AG04449 (cell line): Measurements from ENCODE around the gene ARAP2.

Source experiments
- CTCF ChIA-PET: fragments of 350-600 bp; formaldehyde crosslinking; extraction: SDS; loops from one replicate; lab custom pipeline; 2021; ENCODE audit warnings: antibody characterized with exemption; lab: Yijun Ruan, JAX
- POLR2A ChIA-PET: fragments of 400-600, 350-600 bp; formaldehyde crosslinking; extraction: SDS; loops from one replicate; lab custom pipeline; 2020; ENCODE audit warnings: antibody characterized with exemption, inconsistent platforms; lab: Yijun Ruan, JAX
- DNase-seq: peaks from one replicate; pipeline ENCODE4 v3.0.0-alpha.2; 2010; ENCODE audit warnings: low read depth, low spot score
- H3K4me3 ChIP-seq: 2 replicates; pipeline ENCODE4 v1.5.1; 2011; ENCODE audit warnings: low read depth, mild to moderate bottlenecking, control low read depth, low read length
- CTCF ChIP-seq: IDR thresholded peaks from one replicate; pipeline ENCODE4 v1.5.1; 2011; ENCODE audit warnings: mild to moderate bottlenecking, moderate library complexity, low read length, control low read depth, inconsistent platforms; ENCODE audit not compliant: insufficient read depth; ENCODE audit errors: missing control alignments

The ARAP2 gene

GRCh38 chr4:36249610-36250009 lies 5.3 kb upstream of the ARAP2 start:
- no peak for TF ChIP-seq CTCF
- no peak for DNase-seq
- no peak overlapping the region for H3K4me3 ChIP-seq
- ChIA-PET CTCF (no interaction called here), POLR2A (no interaction called here)

- H3K4me3 ChIP-seq, result no peak overlapping the region
- TF ChIP-seq CTCF, result no peak
- ChIA-PET POLR2A (no interaction called here), CTCF (no interaction called here)
- DNase-seq, result no peak
Measured at GRCh38 chr4:36243355-36244256, 708 bp downstream of the ARAP2 start.

- no peak for TF ChIP-seq CTCF
- H3K4me3 ChIP-seq, result no peak overlapping the region
- POLR2A ChIA-PET, result no interaction called here
- CTCF ChIA-PET, result no interaction called here
- no peak for DNase-seq
Measured at GRCh38 chr4:36242629-36243354, 1.5 kb downstream of the ARAP2 start.

DNA sequence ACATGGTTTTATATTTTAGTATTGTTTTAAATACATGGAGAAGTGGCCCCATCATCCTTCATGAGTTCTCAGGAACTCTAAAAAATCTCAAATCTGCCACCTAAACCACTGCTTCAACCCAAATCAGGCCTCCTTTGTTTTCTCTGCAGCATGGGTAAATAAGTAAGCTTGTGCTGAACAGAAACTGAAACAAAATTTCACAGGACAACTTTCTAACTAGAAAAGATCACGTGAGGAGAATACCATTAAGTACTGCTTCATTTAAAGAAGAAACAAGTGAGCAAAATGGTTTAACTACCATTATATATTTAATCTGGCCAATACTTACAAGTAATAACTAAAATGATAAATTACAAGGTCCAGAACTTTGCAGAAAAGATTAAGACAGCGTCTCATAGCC lies 2.5 kb downstream of the ARAP2 start:
- POLR2A ChIA-PET, result no interaction called here
- no peak overlapping the region for H3K4me3 ChIP-seq
- CTCF ChIA-PET, result no interaction called here
- TF ChIP-seq CTCF, result no peak
- no peak for DNase-seq

DNA sequence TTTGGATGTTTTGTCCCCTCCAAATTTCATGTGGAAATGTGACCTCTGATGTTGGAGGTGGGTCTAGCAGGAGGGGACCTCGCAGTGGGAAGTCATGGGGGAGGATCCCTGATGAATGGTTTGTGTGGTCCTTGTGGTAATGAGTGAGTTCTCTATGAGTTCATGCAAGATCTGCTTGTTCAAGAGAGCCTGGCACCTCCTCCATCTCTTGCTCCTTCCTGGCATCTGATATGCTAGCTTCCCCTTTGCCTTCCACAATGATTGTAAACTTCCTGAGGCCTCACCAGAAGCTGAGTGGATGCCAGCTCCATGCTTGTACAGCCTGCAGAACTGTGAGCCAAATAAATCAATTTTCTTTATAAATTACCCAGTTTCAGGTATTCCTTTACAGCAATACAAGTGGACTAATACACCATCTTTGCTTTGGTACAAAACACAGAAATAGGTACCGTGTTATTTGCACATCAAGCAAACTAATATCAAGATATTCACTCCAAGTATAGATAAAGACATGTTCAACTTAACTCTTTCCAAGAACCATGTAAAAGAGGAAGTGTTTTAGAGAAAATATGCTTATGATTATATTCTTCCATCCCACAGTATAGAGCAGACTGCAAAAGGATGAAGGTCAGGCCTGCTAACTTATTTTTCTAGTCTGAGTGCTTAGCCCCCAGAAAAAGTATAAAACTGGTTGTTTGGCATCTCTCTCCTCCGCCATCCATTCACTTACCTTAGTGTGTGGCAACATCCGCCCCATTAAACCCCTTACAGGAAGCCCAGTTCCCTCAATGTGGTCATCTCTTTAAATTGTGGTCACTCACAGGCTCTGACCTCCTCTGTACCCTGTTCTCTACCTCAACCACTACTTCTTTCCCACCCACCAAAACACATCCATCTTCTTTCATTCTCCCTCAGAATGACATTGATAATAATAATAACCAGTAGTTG lies 6.7 kb downstream of the ARAP2 start:
- ChIA-PET CTCF (no interaction called here), POLR2A (no interaction called here)
- no peak for DNase-seq
- no peak for TF ChIP-seq CTCF
- H3K4me3 ChIP-seq, result no peak overlapping the region
